ENCODE results near the gene MED31.
"Not testable (repeated sequence)": the region's sequence is repeated elsewhere in the genome, so short reads cannot be mapped to it uniquely, and the experiment has no call there.

Gene MED31

GRCh38 chr17:6651354-6651918 lies at the start of gene MED31, which contains the start of gene C17orf100:
MED31 (minus strand) TSS chr17:6651605; CDS start chr17:6651528, 77 bp downstream.
C17orf100 (plus strand) TSS chr17:6651762; CDS start chr17:6651914, 152 bp downstream.
- DNase-seq: peak; percentile 51

- DNase-seq: no peak
Observed at GRCh38 chr17:6700948-6701307, 49.5 kb upstream of the MED31 start.

- DNase-seq: no peak
Observed at GRCh38 chr17:6699997-6700947, 48.9 kb upstream of the MED31 start.

GRCh38 chr17:6698004-6698403 lies 46.6 kb upstream of the MED31 start:
- DNase-seq: no peak

- DNase-seq: no peak
Observed at GRCh38 chr17:6696906-6697305, 45.5 kb upstream of the MED31 start.

GRCh38 chr17:6695565-6695964 lies 44.2 kb upstream of the MED31 start:
- DNase-seq: no peak

GRCh38 chr17:6695051-6695450 lies 43.6 kb upstream of the MED31 start:
- no peak for DNase-seq

- DNase-seq: not testable (repeated sequence)
Observed at GRCh38 chr17:6691958-6692357, 40.6 kb upstream of the MED31 start.

GRCh38 chr17:6691546-6691945 lies 40.1 kb upstream of the MED31 start:
- no peak for DNase-seq

- no peak for DNase-seq
Observed at GRCh38 chr17:6690641-6691040, 39.2 kb upstream of the MED31 start.

GRCh38 chr17:6688944-6689343 lies 37.5 kb upstream of the MED31 start:
- no peak for DNase-seq

GRCh38 chr17:6686026-6686425 lies 34.6 kb upstream of the MED31 start:
- no peak for DNase-seq

GRCh38 chr17:6684881-6685767 lies 33.7 kb upstream of the MED31 start:
- no peak for DNase-seq

- no peak for DNase-seq
Observed at GRCh38 chr17:6684460-6684783, 33.0 kb upstream of the MED31 start.

- no peak for DNase-seq
Observed at GRCh38 chr17:6683730-6684459, 32.5 kb upstream of the MED31 start.

- no peak for DNase-seq
Observed at GRCh38 chr17:6683081-6683684, 31.8 kb upstream of the MED31 start.

- no peak for DNase-seq
Observed at GRCh38 chr17:6682339-6682738, 30.9 kb upstream of the MED31 start.

- DNase-seq: no peak
Observed at GRCh38 chr17:6681671-6682070, 30.3 kb upstream of the MED31 start.

GRCh38 chr17:6681176-6681575 lies 29.8 kb upstream of the MED31 start:
- DNase-seq: no peak

GRCh38 chr17:6679241-6679640 lies 27.8 kb upstream of the MED31 start:
- DNase-seq: no peak

- DNase-seq: no peak
Observed at GRCh38 chr17:6677946-6678345, 26.5 kb upstream of the MED31 start.

- no peak for DNase-seq
Observed at GRCh38 chr17:6677158-6677831, 25.9 kb upstream of the MED31 start.

Measured in NCI-H2029 treated with DMSO at 0.1 percent for 48 hours (cell line).